ENCODE data around the gene LMNTD2. TPM values are rescaled to one million over a fixed set of nuclear protein-coding genes. Genes with fewer than 3 reads are reported as not detected.

Gene LMNTD2
- total and polyA plus RNA-seq, 4 donors = 0.79 to 7.6 (median 3.3) TPM

GRCh38 chr11:541433-541885 is 19.1 kb downstream of the LMNTD2 start:
- peaks cover 23% of the 10 kb centered on the region for H3K4me1 ChIP-seq (ENCODE audit: control insufficient read depth, insufficient read depth, low read length)
- no peak for DNase-seq (ENCODE audit: low read depth in 4 of 6, low spot score in 6 of 6)
- H3K9me3 ChIP-seq (ENCODE audit: control insufficient read depth, insufficient read depth, low read length) = no peaks in the 10 kb centered on the region
- 95% methylated on average over 17 of the region's 20 CpGs for WGBS (ENCODE audit: insufficient coverage)
- H3K4me3 ChIP-seq (ENCODE audit: low read depth, low read length) = no peak overlapping the region
- peaks cover 19% of the 10 kb centered on the region for H3K27me3 ChIP-seq (ENCODE audit: control insufficient read depth, insufficient read depth, low read length)
- no peak overlapping the region for H3K27ac ChIP-seq (ENCODE audit: low read depth, low read length)
- H3K36me3 ChIP-seq (ENCODE audit: control insufficient read depth, insufficient read depth, low read length) = peaks cover 46% of the 10 kb centered on the region

GRCh38 chr11:540583-541432 is 19.7 kb downstream of the LMNTD2 start:
- WGBS (ENCODE audit: insufficient coverage) = 64% methylated on average over 15 of the region's 23 CpGs
- Histone ChIP-seq H3K4me3 (ENCODE audit: low read depth, low read length) (no peak overlapping the region), H3K4me1 (ENCODE audit: control insufficient read depth, insufficient read depth, low read length) (peaks cover 29% of the 10 kb centered on the region), H3K27me3 (ENCODE audit: control insufficient read depth, insufficient read depth, low read length) (peaks cover 22% of the 10 kb centered on the region), H3K9me3 (ENCODE audit: control insufficient read depth, insufficient read depth, low read length) (no peaks in the 10 kb centered on the region), H3K36me3 (ENCODE audit: control insufficient read depth, insufficient read depth, low read length) (peaks cover 46% of the 10 kb centered on the region), H3K27ac (ENCODE audit: low read depth, low read length) (no peak overlapping the region)
- no peak for DNase-seq (ENCODE audit: low read depth in 4 of 6, low spot score in 6 of 6)

- Histone ChIP-seq H3K9me3 (ENCODE audit: control insufficient read depth, insufficient read depth, low read length) (no peaks in the 10 kb centered on the region), H3K27me3 (ENCODE audit: control insufficient read depth, insufficient read depth, low read length) (peaks cover 22% of the 10 kb centered on the region), H3K4me3 (ENCODE audit: low read depth, low read length) (no peak overlapping the region), H3K4me1 (ENCODE audit: control insufficient read depth, insufficient read depth, low read length) (peaks cover 29% of the 10 kb centered on the region), H3K36me3 (ENCODE audit: control insufficient read depth, insufficient read depth, low read length) (peaks cover 40% of the 10 kb centered on the region), H3K27ac (ENCODE audit: low read depth, low read length) (no peak overlapping the region)
- 84% methylated on average over 8 of the region's 8 CpGs for WGBS (ENCODE audit: insufficient coverage)
- no peak for DNase-seq (ENCODE audit: low read depth in 4 of 6, low spot score in 6 of 6)
Observed at GRCh38 chr11:539971-540481, 20.5 kb downstream of the LMNTD2 start.

GRCh38 chr11:538431-539051 is 22.0 kb downstream of the LMNTD2 start:
- Histone ChIP-seq H3K27me3 (ENCODE audit: control insufficient read depth, insufficient read depth, low read length) (peaks cover 22% of the 10 kb centered on the region), H3K36me3 (ENCODE audit: control insufficient read depth, insufficient read depth, low read length) (peaks cover 37% of the 10 kb centered on the region), H3K4me1 (ENCODE audit: control insufficient read depth, insufficient read depth, low read length) (peaks cover 41% of the 10 kb centered on the region), H3K27ac (ENCODE audit: low read depth, low read length) (no peak overlapping the region), H3K4me3 (ENCODE audit: low read depth, low read length) (no peak overlapping the region), H3K9me3 (ENCODE audit: control insufficient read depth, insufficient read depth, low read length) (no peaks in the 10 kb centered on the region)
- DNase-seq (ENCODE audit: low read depth in 4 of 6, low spot score in 6 of 6) = no peak
- WGBS (ENCODE audit: insufficient coverage) = 89% methylated on average over 17 of the region's 20 CpGs

GRCh38 chr11:537622-538430 is 22.7 kb downstream of the LMNTD2 start:
- H3K9me3 ChIP-seq (ENCODE audit: control insufficient read depth, insufficient read depth, low read length) = no peaks in the 10 kb centered on the region
- H3K27me3 ChIP-seq (ENCODE audit: control insufficient read depth, insufficient read depth, low read length) = peaks cover 22% of the 10 kb centered on the region
- no peak overlapping the region for H3K27ac ChIP-seq (ENCODE audit: low read depth, low read length)
- 36% methylated on average over 18 of the region's 19 CpGs for WGBS (ENCODE audit: insufficient coverage)
- peak overlapping the region; percentile 43 for H3K4me3 ChIP-seq (ENCODE audit: low read depth, low read length)
- peaks cover 44% of the 10 kb centered on the region for H3K36me3 ChIP-seq (ENCODE audit: control insufficient read depth, insufficient read depth, low read length)
- H3K4me1 ChIP-seq (ENCODE audit: control insufficient read depth, insufficient read depth, low read length) = peaks cover 48% of the 10 kb centered on the region
- DNase-seq (ENCODE audit: low read depth in 4 of 6, low spot score in 6 of 6) = no peak

- H3K27me3 ChIP-seq (ENCODE audit: control insufficient read depth, insufficient read depth, low read length) = peaks cover 22% of the 10 kb centered on the region
- H3K27ac ChIP-seq (ENCODE audit: low read depth, low read length) = no peak within 1 kb of the TSS
- H3K4me1 ChIP-seq (ENCODE audit: control insufficient read depth, insufficient read depth, low read length) = peaks cover 48% of the 10 kb centered on the region
- DNase-seq (ENCODE audit: low read depth in 4 of 6, low spot score in 6 of 6) = peak; percentile 19 to 93 (median 61)
- 1% methylated on average over 93 of the region's 93 CpGs for WGBS (ENCODE audit: insufficient coverage)
- peak within 1 kb of the TSS; percentile 52 for H3K4me3 ChIP-seq (ENCODE audit: low read depth, low read length)
- H3K36me3 ChIP-seq (ENCODE audit: control insufficient read depth, insufficient read depth, low read length) = peaks cover 51% of the 10 kb centered on the region
- no peaks in the 10 kb centered on the region for H3K9me3 ChIP-seq (ENCODE audit: control insufficient read depth, insufficient read depth, low read length)
Observed at GRCh38 chr11:536841-537621, 23.5 kb downstream of the LMNTD2 start, which contains the start of gene LRRC56. LRRC56 (plus strand) TSS chr11:537527; CDS start chr11:540685, 3,158 bp downstream.

GRCh38 chr11:535519-536454 is 24.8 kb downstream of the LMNTD2 start, which contains the start of gene HRAS:
HRAS (minus strand) TSS chr11:535576.
- peak within 1 kb of the TSS; percentile 61 for H3K27ac ChIP-seq (ENCODE audit: low read depth, low read length)
- H3K4me3 ChIP-seq (ENCODE audit: low read depth, low read length) = peak within 1 kb of the TSS; percentile 71
- under 1% methylated on average over 97 of the region's 97 CpGs for WGBS (ENCODE audit: insufficient coverage)
- H3K27me3 ChIP-seq (ENCODE audit: control insufficient read depth, insufficient read depth, low read length) = peaks cover 22% of the 10 kb centered on the region
- peak; percentile 78 to 99 (median 92) for DNase-seq (ENCODE audit: low read depth in 4 of 6, low spot score in 6 of 6)
- H3K36me3 ChIP-seq (ENCODE audit: control insufficient read depth, insufficient read depth, low read length) = peaks cover 52% of the 10 kb centered on the region
- no peaks in the 10 kb centered on the region for H3K9me3 ChIP-seq (ENCODE audit: control insufficient read depth, insufficient read depth, low read length)
- peaks cover 48% of the 10 kb centered on the region for H3K4me1 ChIP-seq (ENCODE audit: control insufficient read depth, insufficient read depth, low read length)

- H3K36me3 ChIP-seq (ENCODE audit: control insufficient read depth, insufficient read depth, low read length) = peaks cover 49% of the 10 kb centered on the region
- peaks cover 48% of the 10 kb centered on the region for H3K4me1 ChIP-seq (ENCODE audit: control insufficient read depth, insufficient read depth, low read length)
- peaks cover 22% of the 10 kb centered on the region for H3K27me3 ChIP-seq (ENCODE audit: control insufficient read depth, insufficient read depth, low read length)
- H3K4me3 ChIP-seq (ENCODE audit: low read depth, low read length) = peak overlapping the region; percentile 71
- H3K27ac ChIP-seq (ENCODE audit: low read depth, low read length) = no peak overlapping the region
- no peak for DNase-seq (ENCODE audit: low read depth in 4 of 6, low spot score in 6 of 6)
- WGBS (ENCODE audit: insufficient coverage) = under 1% methylated on average over 56 of the region's 56 CpGs
- no peaks in the 10 kb centered on the region for H3K9me3 ChIP-seq (ENCODE audit: control insufficient read depth, insufficient read depth, low read length)
Observed at GRCh38 chr11:535210-535518, 25.4 kb downstream of the LMNTD2 start.

All from spinal cord (tissue), 10 donors.